PC-9 (cell line): ENCODE results near the gene ANTXR2. TPM values are rescaled to one million over a fixed set of nuclear protein-coding genes. Genes with fewer than 3 reads are reported as not detected.

ENCODE experiments used
- BruUV-seq: library from RNA; stranded (reverse); fragments of 400-500 nt; replicated peaks from 2 replicates; lab custom pipeline; 2021; lab: Mats Ljungman, UMichigan
- CTCF ChIA-PET: fragments of 300-600 bp; sonication (Branson Sonifier 250); formaldehyde crosslinking; loops from one replicate; lab custom pipeline; 2022; ENCODE audit warnings: antibody characterized with exemption; lab: Charles Lee
- POLR2A ChIA-PET: fragments of 300-600 bp; sonication (Branson Sonifier 250); formaldehyde crosslinking; loops from one replicate; lab custom pipeline; 2022; ENCODE audit warnings: antibody characterized with exemption; ENCODE audit not compliant: unreplicated experiment; lab: Charles Lee
- DNase-seq, 2 experiments: peaks; one replicate each; pipeline versions ENCODE4 v3.0.0 to v3.0.0-alpha.2; 2015 to 2022; ENCODE audit warnings: mixed read lengths in 1 of 2
- H2AFZ ChIP-seq: fragments of 200-600 bp; sonication (generic); 2 replicates; pipeline ENCODE4 v1.8.1; 2017; ENCODE audit warnings: antibody characterized with exemption
- H3F3A ChIP-seq: fragments of 200-600 bp; sonication (generic); 2 replicates; pipeline ENCODE4 v1.8.1; 2017; ENCODE audit warnings: antibody characterized with exemption, mild to moderate bottlenecking, low read depth; ENCODE audit not compliant: insufficient read depth
- H3K27ac ChIP-seq: fragments of 200-600 bp; sonication (generic); 2 replicates; pipeline ENCODE4 v1.6.1; 2016; ENCODE audit warnings: mixed run types
- H3K27me3 ChIP-seq: fragments of 200-600 bp; sonication (generic); 2 replicates; pipeline ENCODE4 v1.6.1; 2016; ENCODE audit warnings: low read depth, mixed run types; ENCODE audit not compliant: insufficient read depth
- H3K36me3 ChIP-seq: fragments of 200-600 bp; sonication (generic); 2 replicates; pipeline ENCODE4 v1.6.1; 2016; ENCODE audit warnings: low read depth, mixed run types
- H3K4me1 ChIP-seq: fragments of 200-600 bp; sonication (generic); replicated peaks from 2 replicates; pipeline ENCODE4 v1.6.1; 2016; ENCODE audit warnings: mixed run types; ENCODE audit not compliant: insufficient read depth
- H3K4me2 ChIP-seq: fragments of 200-600 bp; sonication (generic); 2 replicates; pipeline ENCODE4 v1.6.1; 2017; ENCODE audit warnings: mixed run types
- H3K4me3 ChIP-seq: fragments of 200-600 bp; sonication (generic); 2 replicates; pipeline ENCODE4 v1.6.1; 2016; ENCODE audit warnings: mixed run types
- H3K79me2 ChIP-seq: fragments of 200-600 bp; sonication (generic); 2 replicates; pipeline ENCODE4 v1.6.1; 2017; ENCODE audit warnings: low read depth, mixed run types
- H3K9me2 ChIP-seq: fragments of 200-600 bp; sonication (generic); 2 replicates; pipeline ENCODE4 v1.8.1; 2017; ENCODE audit warnings: mild to moderate bottlenecking; ENCODE audit not compliant: insufficient read depth
- H3K9me3 ChIP-seq: fragments of 200-600 bp; sonication (generic); 2 replicates; pipeline ENCODE4 v1.8.1; 2016; ENCODE audit warnings: low read depth; ENCODE audit not compliant: insufficient read depth
- H4K20me1 ChIP-seq: fragments of 200-600 bp; sonication (generic); 2 replicates; pipeline ENCODE4 v1.8.1; 2017; ENCODE audit not compliant: insufficient read depth
- EZH2 ChIP-seq: fragments of 200-600 bp; sonication (generic); IDR thresholded peaks from 2 replicates; pipeline ENCODE4 v1.8.0; 2017; ENCODE audit warnings: antibody characterized with exemption, low read depth
- intact Hi-C: fragments of 100-400 bp; cut with micrococcal nuclease; formaldehyde crosslinking; loops from one replicate; pipeline ENCODE4 v1.10.0; 2022; ENCODE audit not compliant: unreplicated experiment
- total RNA-seq: library from RNA; stranded (reverse); gene quantifications from 2 replicates; pipeline ENCODE4 v1.2.3, GENCODE V29; 2021
- TF ChIP-seq, protein P1 (sequence below): fragments of 200-600 bp; sonication (generic); conservative IDR thresholded peaks from 2 replicates; pipeline ENCODE4 v1.6.1; 2017; ENCODE audit warnings: mixed run types, antibody characterized with exemption, mild to moderate bottlenecking, moderate library complexity

ANTXR2 gene
- total RNA-seq, 1 experiment from 2014 or later, result 2.0 TPM

- ChIA-PET CTCF (no interaction called here), POLR2A (no interaction called here)
- Histone ChIP-seq H2AFZ (no peak overlapping the region), H3K79me2 (no peaks in the 10 kb centered on the region), H3K9me2 (no peaks in the 10 kb centered on the region), H3K4me3 (no peak overlapping the region), H3K27me3 (no peaks in the 10 kb centered on the region), H3K4me2 (no peak overlapping the region), H3K27ac (no peak overlapping the region), H4K20me1 (no peaks in the 10 kb centered on the region), H3K9me3 (no peaks in the 10 kb centered on the region), H3K36me3 (no peaks in the 10 kb centered on the region), H3K4me1 (no peaks in the 10 kb centered on the region), H3F3A (no peaks in the 10 kb centered on the region)
- DNase-seq, result no peak
- intact Hi-C loops, result no loop called here
- no TSS peak for BruUV-seq
- TF ChIP-seq, protein P1, sequence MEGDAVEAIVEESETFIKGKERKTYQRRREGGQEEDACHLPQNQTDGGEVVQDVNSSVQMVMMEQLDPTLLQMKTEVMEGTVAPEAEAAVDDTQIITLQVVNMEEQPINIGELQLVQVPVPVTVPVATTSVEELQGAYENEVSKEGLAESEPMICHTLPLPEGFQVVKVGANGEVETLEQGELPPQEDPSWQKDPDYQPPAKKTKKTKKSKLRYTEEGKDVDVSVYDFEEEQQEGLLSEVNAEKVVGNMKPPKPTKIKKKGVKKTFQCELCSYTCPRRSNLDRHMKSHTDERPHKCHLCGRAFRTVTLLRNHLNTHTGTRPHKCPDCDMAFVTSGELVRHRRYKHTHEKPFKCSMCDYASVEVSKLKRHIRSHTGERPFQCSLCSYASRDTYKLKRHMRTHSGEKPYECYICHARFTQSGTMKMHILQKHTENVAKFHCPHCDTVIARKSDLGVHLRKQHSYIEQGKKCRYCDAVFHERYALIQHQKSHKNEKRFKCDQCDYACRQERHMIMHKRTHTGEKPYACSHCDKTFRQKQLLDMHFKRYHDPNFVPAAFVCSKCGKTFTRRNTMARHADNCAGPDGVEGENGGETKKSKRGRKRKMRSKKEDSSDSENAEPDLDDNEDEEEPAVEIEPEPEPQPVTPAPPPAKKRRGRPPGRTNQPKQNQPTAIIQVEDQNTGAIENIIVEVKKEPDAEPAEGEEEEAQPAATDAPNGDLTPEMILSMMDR, result no peak
- TF ChIP-seq EZH2, result no peak
Observed at GRCh38 chr4:80029364-80029763, 43.7 kb downstream of the ANTXR2 start.

DNA sequence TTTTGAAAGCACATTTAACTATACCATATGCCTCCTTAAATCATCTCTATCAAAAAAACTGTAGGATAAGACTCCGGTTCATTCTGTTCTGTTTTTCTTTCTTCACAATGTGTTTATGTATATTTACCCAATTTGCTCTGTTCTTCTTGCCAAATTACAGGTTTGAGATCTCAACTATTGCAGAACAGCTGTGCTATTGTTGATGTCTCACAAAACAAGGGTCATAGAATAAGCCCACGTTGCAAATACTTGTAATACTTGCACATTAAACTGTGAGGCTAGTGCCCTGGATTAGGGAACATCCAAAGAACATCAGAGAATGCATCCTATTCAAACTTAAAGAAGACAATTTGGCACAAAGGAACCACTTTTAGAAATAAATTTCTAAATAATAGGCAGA, 45.4 kb downstream of the ANTXR2 start:
- Histone ChIP-seq H3K9me3 (no peaks in the 10 kb centered on the region), H3F3A (no peaks in the 10 kb centered on the region), H3K36me3 (no peaks in the 10 kb centered on the region), H4K20me1 (no peaks in the 10 kb centered on the region), H3K9me2 (no peaks in the 10 kb centered on the region), H3K4me3 (no peak overlapping the region), H3K4me1 (no peaks in the 10 kb centered on the region), H3K4me2 (no peak overlapping the region), H3K27ac (no peak overlapping the region), H2AFZ (no peak overlapping the region), H3K79me2 (no peaks in the 10 kb centered on the region), H3K27me3 (no peaks in the 10 kb centered on the region)
- CTCF ChIA-PET, result no interaction called here
- POLR2A ChIA-PET, result no interaction called here
- intact Hi-C loops, result no loop called here
- no TSS peak for BruUV-seq
- DNase-seq, result no peak
- TF ChIP-seq EZH2, result no peak
- TF ChIP-seq, protein P1, result no peak

DNA sequence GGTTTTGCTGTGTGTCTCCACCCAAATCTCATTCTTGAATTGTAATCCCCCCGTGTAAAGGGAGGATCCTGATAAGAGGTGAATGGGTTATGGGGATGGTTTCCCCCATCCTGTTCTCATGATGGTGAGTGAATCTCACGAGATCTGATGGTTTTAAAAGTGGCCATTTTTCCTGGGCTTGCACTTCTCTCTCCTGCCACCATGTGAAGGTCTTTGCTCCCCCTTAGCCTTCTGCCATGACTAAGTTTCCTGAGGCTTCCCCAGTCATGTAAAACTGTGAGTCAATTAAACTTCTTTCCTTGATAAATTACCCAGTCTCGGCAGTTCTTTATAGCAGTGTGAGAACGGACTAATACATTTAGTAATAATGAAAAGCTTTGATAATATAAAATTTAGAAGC, 46.9 kb downstream of the ANTXR2 start:
- BruUV-seq, result no TSS peak
- intact Hi-C loops, result no loop called here
- H3K9me3 ChIP-seq, result no peaks in the 10 kb centered on the region
- CTCF ChIA-PET, result no interaction called here
- no peak overlapping the region for H2AFZ ChIP-seq
- no peak overlapping the region for H3K4me2 ChIP-seq
- POLR2A ChIA-PET, result no interaction called here
- H3K4me1 ChIP-seq, result no peaks in the 10 kb centered on the region
- TF ChIP-seq EZH2, result no peak
- TF ChIP-seq, protein P1, result no peak
- H4K20me1 ChIP-seq, result no peaks in the 10 kb centered on the region
- H3K36me3 ChIP-seq, result no peaks in the 10 kb centered on the region
- no peaks in the 10 kb centered on the region for H3K79me2 ChIP-seq
- H3K4me3 ChIP-seq, result no peak overlapping the region
- DNase-seq, result no peak
- no peaks in the 10 kb centered on the region for H3F3A ChIP-seq
- no peaks in the 10 kb centered on the region for H3K27me3 ChIP-seq
- H3K9me2 ChIP-seq, result no peaks in the 10 kb centered on the region
- no peak overlapping the region for H3K27ac ChIP-seq
